ENCODE measurements around the gene CWF19L1.
"Not testable (repeated sequence)": the region's sequence is repeated elsewhere in the genome, so short reads cannot be mapped to it uniquely, and the experiment has no call there.

Gene CWF19L1

DNA sequence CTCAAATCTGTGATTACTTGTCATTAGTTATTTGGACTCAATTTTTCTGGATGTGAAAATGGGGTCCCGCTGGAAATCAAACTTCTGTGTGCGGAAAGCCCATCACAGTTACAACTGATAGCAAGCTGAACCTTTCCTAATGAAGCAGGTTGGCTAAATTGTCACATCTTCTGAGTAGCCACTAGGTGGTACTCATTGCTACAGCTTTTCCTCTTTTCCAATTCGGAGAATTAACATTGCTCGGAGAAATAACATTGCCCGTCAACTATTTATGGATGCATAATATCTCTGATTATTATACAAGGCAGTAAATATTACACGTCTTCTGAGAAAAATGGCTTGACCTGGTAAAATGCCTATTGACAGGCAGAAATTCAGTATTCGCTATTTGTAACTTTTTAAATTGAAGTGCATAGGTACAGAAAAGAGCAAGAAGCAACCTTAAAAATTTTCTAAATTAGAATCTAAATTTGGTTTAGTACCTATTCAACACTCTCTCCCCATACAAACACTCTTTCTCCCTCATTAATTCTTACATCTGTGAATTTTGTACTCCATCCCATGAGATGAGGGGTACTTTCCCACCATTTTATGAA, 36.4 kb upstream of the CWF19L1 start:
- TF ChIP-seq, protein P1, sequence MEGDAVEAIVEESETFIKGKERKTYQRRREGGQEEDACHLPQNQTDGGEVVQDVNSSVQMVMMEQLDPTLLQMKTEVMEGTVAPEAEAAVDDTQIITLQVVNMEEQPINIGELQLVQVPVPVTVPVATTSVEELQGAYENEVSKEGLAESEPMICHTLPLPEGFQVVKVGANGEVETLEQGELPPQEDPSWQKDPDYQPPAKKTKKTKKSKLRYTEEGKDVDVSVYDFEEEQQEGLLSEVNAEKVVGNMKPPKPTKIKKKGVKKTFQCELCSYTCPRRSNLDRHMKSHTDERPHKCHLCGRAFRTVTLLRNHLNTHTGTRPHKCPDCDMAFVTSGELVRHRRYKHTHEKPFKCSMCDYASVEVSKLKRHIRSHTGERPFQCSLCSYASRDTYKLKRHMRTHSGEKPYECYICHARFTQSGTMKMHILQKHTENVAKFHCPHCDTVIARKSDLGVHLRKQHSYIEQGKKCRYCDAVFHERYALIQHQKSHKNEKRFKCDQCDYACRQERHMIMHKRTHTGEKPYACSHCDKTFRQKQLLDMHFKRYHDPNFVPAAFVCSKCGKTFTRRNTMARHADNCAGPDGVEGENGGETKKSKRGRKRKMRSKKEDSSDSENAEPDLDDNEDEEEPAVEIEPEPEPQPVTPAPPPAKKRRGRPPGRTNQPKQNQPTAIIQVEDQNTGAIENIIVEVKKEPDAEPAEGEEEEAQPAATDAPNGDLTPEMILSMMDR (IDR thresholded peaks at IDR 0.05; ENCODE audit: insufficient read depth, low read length, missing control alignments): peak; percentile 42
- H3K4me3 ChIP-seq (ENCODE audit: low read depth, low read length): no peak overlapping the region
- no peak for DNase-seq (ENCODE audit: low read depth, low spot score)
- POLR2A ChIA-PET: no interaction called here
- CTCF ChIA-PET: interaction anchor here (0.7 to 2.6 kb wide), 15 partner anchors 8 to 458 kb away, joined by 3 to 12 read pairs (median 4); no protein-coding TSS in a partner anchor

DNA sequence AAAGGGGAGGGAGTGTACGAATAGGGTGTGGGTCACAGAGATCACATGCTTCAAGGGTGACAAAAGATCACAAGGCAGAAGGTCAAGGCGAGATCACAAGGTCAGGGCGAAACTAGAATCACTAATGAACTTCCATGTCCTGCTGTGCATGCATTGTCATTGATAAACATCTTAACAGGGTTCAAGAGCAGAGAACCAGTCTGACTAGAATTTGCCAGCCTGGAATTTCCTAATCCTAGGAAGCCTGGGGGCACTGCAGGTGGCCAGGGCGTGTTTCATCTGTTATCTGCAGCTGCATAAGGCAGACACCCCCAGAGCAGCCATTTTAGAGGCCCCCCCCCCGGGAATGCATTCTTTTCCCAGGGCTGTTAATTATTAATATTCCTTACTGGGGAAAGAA, 33.7 kb upstream of the CWF19L1 start:
- POLR2A ChIA-PET; H3K4me3 ChIP-seq (ENCODE audit: low read depth, low read length); DNase-seq (ENCODE audit: low read depth, low spot score): not testable (repeated sequence)
- CTCF ChIA-PET: interaction anchor here (1.4 to 2.4 kb wide), 3 partner anchors 10 to 132 kb away, joined by 4 to 11 read pairs (median 10); no protein-coding TSS in a partner anchor

DNA sequence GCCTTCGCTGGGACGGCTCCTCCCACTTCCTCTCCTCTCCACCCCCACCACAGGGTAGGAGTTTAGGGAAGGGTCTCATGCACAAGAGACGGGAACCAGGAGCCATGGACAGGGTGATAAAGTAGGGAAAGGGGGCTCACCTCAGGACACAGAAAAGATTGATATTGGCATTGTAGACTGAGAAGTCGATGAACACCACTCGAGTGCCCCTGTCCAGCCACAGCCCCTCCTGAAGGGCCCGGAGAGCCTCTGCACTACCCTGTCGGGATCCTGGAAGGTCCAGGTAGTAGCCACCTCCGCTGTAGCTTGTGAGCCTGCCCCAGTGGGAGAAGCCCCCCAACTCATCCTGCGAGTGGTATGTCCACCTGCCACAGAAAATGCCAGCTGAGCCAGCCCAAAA, 29.8 kb upstream of the CWF19L1 start:
- H3K4me3 ChIP-seq (ENCODE audit: low read depth, low read length): no peak overlapping the region
- CTCF ChIA-PET: interaction anchor here (1.1 kb wide), 1 partner anchor 136 kb away, joined by 3 read pairs; no protein-coding TSS in a partner anchor
- POLR2A ChIA-PET: no interaction called here
- DNase-seq (ENCODE audit: low read depth, low spot score): no peak
- TF ChIP-seq, protein P1 (IDR thresholded peaks at IDR 0.05; ENCODE audit: insufficient read depth, low read length, missing control alignments): no peak

DNA sequence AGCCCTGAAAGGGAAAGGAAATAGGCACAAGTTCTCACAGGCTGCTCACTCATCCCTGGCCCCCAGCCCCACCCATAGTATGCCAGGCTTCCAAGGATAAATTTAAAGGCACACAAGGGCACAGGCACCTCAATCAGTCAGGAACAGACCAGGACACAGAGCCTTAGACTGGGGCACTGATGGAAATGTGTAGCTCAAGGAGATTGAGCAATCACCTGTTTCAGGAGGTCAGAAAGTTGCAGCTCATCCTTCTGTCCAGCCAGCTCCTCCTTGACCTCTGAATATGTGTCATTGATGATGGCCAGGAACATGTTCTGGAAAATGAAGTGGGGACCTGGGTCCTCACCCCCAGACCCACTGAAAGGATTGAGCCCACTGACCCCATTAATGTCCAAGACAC, 25.6 kb upstream of the CWF19L1 start:
- ChIA-PET POLR2A (no interaction called here), CTCF (interaction anchor here (1.4 kb wide), 1 partner anchor 11 kb away, joined by 3 read pairs; no protein-coding TSS in a partner anchor)
- TF ChIP-seq, protein P1 (IDR thresholded peaks at IDR 0.05; ENCODE audit: insufficient read depth, low read length, missing control alignments): no peak
- no peak overlapping the region for H3K4me3 ChIP-seq (ENCODE audit: low read depth, low read length)
- DNase-seq (ENCODE audit: low read depth, low spot score): no peak

DNA sequence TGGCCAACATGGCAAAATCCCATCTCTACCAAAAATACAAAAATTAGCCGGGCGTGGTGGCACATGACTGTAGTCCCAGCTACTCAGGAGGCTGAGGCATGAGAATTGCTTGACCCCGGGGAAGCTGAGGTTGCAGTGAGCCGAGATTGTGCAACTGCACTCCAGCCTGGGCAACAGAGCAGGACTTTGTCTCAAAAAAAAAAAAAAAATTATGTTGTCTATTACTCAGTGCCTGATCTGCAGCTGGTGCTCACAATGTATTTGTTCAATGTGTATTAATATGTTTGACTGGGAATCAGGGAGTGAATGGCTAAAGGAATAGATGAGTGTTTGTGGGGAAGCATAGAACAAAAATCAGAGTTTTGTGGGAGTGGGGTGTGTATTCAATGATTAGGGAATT, 24.9 kb upstream of the CWF19L1 start:
- H3K4me3 ChIP-seq (ENCODE audit: low read depth, low read length); POLR2A ChIA-PET; DNase-seq (ENCODE audit: low read depth, low spot score); CTCF ChIA-PET: not testable (repeated sequence)

DNA sequence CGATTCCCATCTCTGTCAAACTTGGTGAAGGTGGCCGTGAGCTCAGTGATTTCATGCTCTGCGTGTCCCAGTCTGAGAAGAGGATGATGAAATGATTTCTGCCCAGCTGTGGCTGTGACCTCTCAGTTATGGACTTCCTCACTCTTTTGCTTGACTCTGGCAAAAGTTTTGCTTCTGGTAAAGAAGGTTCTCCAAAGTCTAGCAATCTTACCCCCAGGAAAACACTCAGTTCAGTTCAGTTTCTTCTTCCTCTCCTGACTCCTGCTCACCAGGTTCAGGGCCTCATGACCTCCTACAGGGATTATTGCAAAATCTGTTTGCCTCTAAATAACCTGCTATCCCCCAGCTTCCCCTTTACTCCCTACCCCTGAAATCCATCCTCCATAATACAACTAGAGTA, 23.9 kb upstream of the CWF19L1 start:
- CTCF ChIA-PET: interaction anchor here (0.8 kb wide), 1 partner anchor 13 kb away, joined by 3 read pairs; no protein-coding TSS in a partner anchor
- DNase-seq (ENCODE audit: low read depth, low spot score): no peak
- TF ChIP-seq, protein P1 (IDR thresholded peaks at IDR 0.05; ENCODE audit: insufficient read depth, low read length, missing control alignments): no peak
- no peak overlapping the region for H3K4me3 ChIP-seq (ENCODE audit: low read depth, low read length)
- POLR2A ChIA-PET: no interaction called here

DNA sequence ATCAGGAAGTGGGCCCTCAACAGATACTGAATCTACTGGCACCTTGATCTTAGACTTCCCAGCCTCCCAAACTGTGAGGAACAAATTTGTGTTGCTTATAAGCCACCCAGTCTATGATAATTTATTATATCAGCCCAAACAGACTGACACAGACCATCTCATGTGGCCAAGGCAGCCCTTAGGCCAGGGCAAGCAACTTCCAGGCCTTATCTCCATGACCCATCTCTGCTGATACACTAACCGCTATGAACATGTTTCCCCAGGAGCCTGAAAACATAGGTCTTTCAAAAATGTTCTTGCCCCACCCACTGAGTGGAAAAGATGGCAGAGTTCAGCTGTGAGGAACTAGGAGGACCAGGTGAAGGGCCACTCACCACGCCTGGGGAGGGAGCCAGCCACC, 22.2 kb upstream of the CWF19L1 start:
- ChIA-PET POLR2A (no interaction called here), CTCF (no interaction called here)
- H3K4me3 ChIP-seq (ENCODE audit: low read depth, low read length): no peak overlapping the region
- TF ChIP-seq, protein P1 (IDR thresholded peaks at IDR 0.05; ENCODE audit: insufficient read depth, low read length, missing control alignments): no peak
- DNase-seq (ENCODE audit: low read depth, low spot score): no peak
